DND-41 (cell line): ENCODE measurements around the gene UBR3.

ENCODE experiments used
- ATAC-seq: fragments of 200-7000 bp; cut with Tn5 transposase; 3 replicates; pipeline ENCODE4 v1.9.1; 2021; ENCODE audit warnings: low read depth; ENCODE audit not compliant: insufficient read depth
- DNase-seq: peaks from one replicate; pipeline ENCODE4 v3.0.0-alpha.2; 2020
- H2AFZ ChIP-seq: 2 replicates; pipeline ENCODE4 v1.6.0; 2012; ENCODE audit warnings: low read depth, low read length
- H3K27ac ChIP-seq: 2 replicates; pipeline ENCODE4 v1.5.1; 2012; ENCODE audit warnings: low read length, inconsistent platforms
- H3K27me3 ChIP-seq: fragments of 200-600 bp; sonication (generic); 2 replicates; pipeline ENCODE4 v1.6.0; 2012; ENCODE audit warnings: low read length, mild to moderate bottlenecking, inconsistent platforms; ENCODE audit not compliant: insufficient read depth, poor library complexity
- H3K36me3 ChIP-seq: 2 replicates; pipeline ENCODE4 v1.5.1; 2012; ENCODE audit warnings: low read length, inconsistent platforms; ENCODE audit not compliant: insufficient read depth
- H3K4me1 ChIP-seq: 2 replicates; pipeline ENCODE4 v1.5.1; 2012; ENCODE audit warnings: mild to moderate bottlenecking, low read length; ENCODE audit not compliant: insufficient read depth
- H3K4me2 ChIP-seq: 2 replicates; pipeline ENCODE4 v1.6.0; 2012; ENCODE audit warnings: mild to moderate bottlenecking, moderate library complexity, low read length, inconsistent platforms; ENCODE audit not compliant: insufficient read depth
- H3K4me3 ChIP-seq, 2 experiments: fragments of 200-600 bp in 1 of 2; shearing (Covaris generic) in 1 of 2; 2 replicates each; pipeline ENCODE4 v1.5.1; 2012 to 2016; ENCODE audit warnings: inconsistent platforms in 2 of 2, low read length in 2 of 2, mild to moderate bottlenecking in 2 of 2, low read depth in 1 of 2, moderate library complexity in 1 of 2
- H3K79me2 ChIP-seq: 2 replicates; pipeline ENCODE4 v1.6.0; 2012; ENCODE audit warnings: low read length, inconsistent platforms; ENCODE audit not compliant: insufficient read depth
- H3K9ac ChIP-seq: 2 replicates; pipeline ENCODE4 v1.6.0; 2012; ENCODE audit warnings: low read depth, mild to moderate bottlenecking, inconsistent platforms, low read length, moderate library complexity
- H3K9me3 ChIP-seq: 2 replicates; pipeline ENCODE4 v1.5.1; 2012; ENCODE audit warnings: low read length, moderate library complexity, mild to moderate bottlenecking, inconsistent platforms; ENCODE audit not compliant: insufficient read depth, severe bottlenecking
- H4K20me1 ChIP-seq: 2 replicates; pipeline ENCODE4 v1.6.0; 2012; ENCODE audit warnings: low read length; ENCODE audit not compliant: insufficient read depth
- CTCF ChIP-seq: IDR thresholded peaks from 2 replicates; pipeline ENCODE4 v1.5.1; 2012; ENCODE audit warnings: borderline replicate concordance, low read length, moderate library complexity, mild to moderate bottlenecking; ENCODE audit not compliant: poor library complexity, severe bottlenecking; ENCODE audit errors: extremely low read depth
- EZH2 ChIP-seq: IDR thresholded peaks from 3 replicates; pipeline ENCODE4 v1.6.1; 2012; ENCODE audit warnings: borderline replicate concordance, low read depth, mild to moderate bottlenecking, moderate library complexity, low read length, inconsistent platforms; ENCODE audit not compliant: severe bottlenecking

UBR3 gene

GRCh38 chr2:169827272-169828140 lies at the start of gene UBR3:
UBR3 (plus strand) TSS chr2:169827454; CDS start chr2:169827508, 54 bp downstream.
- peak; percentile 82 for ATAC-seq
- Histone ChIP-seq H3K9me3 (no peaks in the 10 kb centered on the region), H2AFZ (peak within 1 kb of the TSS; percentile 79), H3K4me2 (peak within 1 kb of the TSS; percentile 70), H3K79me2 (peaks cover 76% of the 10 kb centered on the region), H4K20me1 (peaks cover 15% of the 10 kb centered on the region), H3K9ac (peak within 1 kb of the TSS; percentile 75), H3K27ac (peak within 1 kb of the TSS; percentile 67), H3K27me3 (no peaks in the 10 kb centered on the region), H3K4me3 (peak within 1 kb of the TSS; percentile 62 to 97; a peak in 3 of 4 replicates), H3K36me3 (peaks cover 8% of the 10 kb centered on the region; the same call in 1 of the 2 replicates), H3K4me1 (peaks cover 43% of the 10 kb centered on the region)
- TF ChIP-seq EZH2 (no peak), CTCF (no peak)
- peak; percentile 92 for DNase-seq

- ATAC-seq: no peak
- no peaks in the 10 kb centered on the region for H3K79me2 ChIP-seq
These were observed 48.8 kb upstream of the UBR3 start for GRCh38 chr2:169778446-169778845.

GRCh38 chr2:169781249-169782013 lies 45.8 kb upstream of the UBR3 start:
- Histone ChIP-seq H4K20me1 (no peaks in the 10 kb centered on the region), H3K4me1 (no peaks in the 10 kb centered on the region), H3K4me2 (no peak overlapping the region), H2AFZ (no peak overlapping the region), H3K36me3 (no peaks in the 10 kb centered on the region), H3K4me3 (no peak overlapping the region), H3K9ac (no peak overlapping the region), H3K9me3 (no peaks in the 10 kb centered on the region), H3K79me2 (no peaks in the 10 kb centered on the region), H3K27me3 (no peaks in the 10 kb centered on the region), H3K27ac (no peak overlapping the region)
- TF ChIP-seq CTCF: no peak
- TF ChIP-seq EZH2: no peak
- ATAC-seq (no peak), DNase-seq (no peak)

More at GRCh38 chr2:169778446-169778845, 48.8 kb upstream of the UBR3 start:
- no peaks in the 10 kb centered on the region for H3K36me3 ChIP-seq
- no peak for DNase-seq
- no peak overlapping the region for H3K27ac ChIP-seq
- no peak overlapping the region for H3K4me3 ChIP-seq
- H3K27me3 ChIP-seq: no peaks in the 10 kb centered on the region
- no peak overlapping the region for H2AFZ ChIP-seq
- no peaks in the 10 kb centered on the region for H4K20me1 ChIP-seq
- H3K4me1 ChIP-seq: no peaks in the 10 kb centered on the region
- TF ChIP-seq CTCF (no peak), EZH2 (no peak)
- no peak overlapping the region for H3K4me2 ChIP-seq
- H3K9me3 ChIP-seq: no peaks in the 10 kb centered on the region
- no peak overlapping the region for H3K9ac ChIP-seq
